ENCODE results near the gene TRNP1.
A peak's percentile ranks its signal among the peaks of the same experiment; 100 is the strongest.

GRCh38 chr1:26999440-26999987 lies 6.0 kb downstream of the TRNP1 start:
- TF ChIP-seq CTCF (IDR thresholded peaks at IDR 0.05) (peak in 1 of 3 experiments; percentile 22), POLR2AphosphoS5 (IDR thresholded peaks at IDR 0.05; ENCODE audit: insufficient read depth in 1 of 2, low read depth in 1 of 2) (peak; percentile 38 to 90)
